Breast epithelium (tissue), 3 donors: ENCODE measurements around the gene NAALADL2.

Experiments used
- POLR2AphosphoS5 ChIP-seq, 3 donors: sonication (generic); formaldehyde crosslinking; IDR thresholded peaks; one replicate each; pipeline ENCODE4 v1.6.1; 2017; ENCODE audit warnings: antibody characterized with exemption in 3 of 3
- TF ChIP-seq, protein P1 (sequence below), 3 donors: fragments of 450-650 bp; IDR thresholded peaks; one replicate each; pipeline ENCODE4 v1.5.1; 2016 to 2017; ENCODE audit warnings: antibody characterized with exemption in 3 of 3, mild to moderate bottlenecking in 3 of 3, moderate library complexity in 3 of 3

DNA sequence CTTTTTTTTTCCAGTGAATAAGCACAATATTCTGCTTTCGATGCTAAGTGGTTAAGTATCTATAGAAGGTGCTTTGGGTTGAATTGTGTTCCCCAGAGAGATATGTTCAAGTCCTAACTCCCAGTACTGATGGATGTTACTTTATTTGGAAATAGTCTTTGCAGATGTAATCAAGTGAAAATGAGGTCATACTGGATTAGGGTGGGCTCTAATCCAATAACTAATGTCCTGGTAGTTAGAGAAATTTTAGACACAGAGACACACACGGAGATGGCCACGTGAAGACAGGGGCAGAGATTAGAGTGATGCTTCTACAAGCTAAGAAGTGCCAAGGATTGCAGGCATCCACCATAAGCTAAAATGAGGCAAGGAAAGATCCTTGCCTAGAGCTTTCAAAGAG lies 662.3 kb downstream of the NAALADL2 start:
- TF ChIP-seq, protein P1, sequence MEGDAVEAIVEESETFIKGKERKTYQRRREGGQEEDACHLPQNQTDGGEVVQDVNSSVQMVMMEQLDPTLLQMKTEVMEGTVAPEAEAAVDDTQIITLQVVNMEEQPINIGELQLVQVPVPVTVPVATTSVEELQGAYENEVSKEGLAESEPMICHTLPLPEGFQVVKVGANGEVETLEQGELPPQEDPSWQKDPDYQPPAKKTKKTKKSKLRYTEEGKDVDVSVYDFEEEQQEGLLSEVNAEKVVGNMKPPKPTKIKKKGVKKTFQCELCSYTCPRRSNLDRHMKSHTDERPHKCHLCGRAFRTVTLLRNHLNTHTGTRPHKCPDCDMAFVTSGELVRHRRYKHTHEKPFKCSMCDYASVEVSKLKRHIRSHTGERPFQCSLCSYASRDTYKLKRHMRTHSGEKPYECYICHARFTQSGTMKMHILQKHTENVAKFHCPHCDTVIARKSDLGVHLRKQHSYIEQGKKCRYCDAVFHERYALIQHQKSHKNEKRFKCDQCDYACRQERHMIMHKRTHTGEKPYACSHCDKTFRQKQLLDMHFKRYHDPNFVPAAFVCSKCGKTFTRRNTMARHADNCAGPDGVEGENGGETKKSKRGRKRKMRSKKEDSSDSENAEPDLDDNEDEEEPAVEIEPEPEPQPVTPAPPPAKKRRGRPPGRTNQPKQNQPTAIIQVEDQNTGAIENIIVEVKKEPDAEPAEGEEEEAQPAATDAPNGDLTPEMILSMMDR (IDR thresholded peaks at IDR 0.05): no peak
- no peak for TF ChIP-seq POLR2AphosphoS5 (IDR thresholded peaks at IDR 0.05)
